H1 (cell line): ENCODE results near the gene FMO3. TPM values are rescaled to one million over a fixed set of nuclear protein-coding genes. Genes with fewer than 3 reads are reported as not detected.

Source experiments
- CHD2 ChIP-seq: IDR thresholded peaks from 2 replicates; pipeline ENCODE4 v1.6.1; 2012; ENCODE audit warnings: low read length, improper control_type of control experiment
- SP1 ChIP-seq: IDR thresholded peaks from 2 replicates; pipeline ENCODE4 v1.6.1; 2011; ENCODE audit warnings: low read depth, low read length
- SP2 ChIP-seq: IDR thresholded peaks from 2 replicates; pipeline ENCODE4 v1.6.1; 2012; ENCODE audit warnings: mild to moderate bottlenecking, low read length, inconsistent platforms
- polyA plus RNA-seq, 7 experiments: library from polyadenylated mRNA; depleted of rRNA in 3 of 7; stranded (reverse) in 5 of 7; unstranded in 2 of 7; fragments of >200 nt in 5 of 7; fragments of 200-250 nt in 2 of 7; gene quantifications; 1 replicate in 5 of 7; 2 replicates in 1 of 7; 4 replicates in 1 of 7; pipeline versions ENCODE4 v1.2.1 to v1.2.3, GENCODE V29; 2011 to 2013; ENCODE audit warnings: missing spikeins in 2 of 7, mixed read lengths in 2 of 7
- total RNA-seq: library from RNA; stranded (reverse); fragmentation: NEBNext Ultra II Directional; extraction: Animal tissue kit (Norgen Biotek cat#: 25700); gene quantifications from 2 replicates; pipeline ENCODE4 v1.2.1, GENCODE V29; 2021

FMO3 gene
- total and polyA plus RNA-seq, 2 of the 8 experiments (the other 6 are each of a cell fraction or from before 2014, with no cell fraction given) = not detected

DNA sequence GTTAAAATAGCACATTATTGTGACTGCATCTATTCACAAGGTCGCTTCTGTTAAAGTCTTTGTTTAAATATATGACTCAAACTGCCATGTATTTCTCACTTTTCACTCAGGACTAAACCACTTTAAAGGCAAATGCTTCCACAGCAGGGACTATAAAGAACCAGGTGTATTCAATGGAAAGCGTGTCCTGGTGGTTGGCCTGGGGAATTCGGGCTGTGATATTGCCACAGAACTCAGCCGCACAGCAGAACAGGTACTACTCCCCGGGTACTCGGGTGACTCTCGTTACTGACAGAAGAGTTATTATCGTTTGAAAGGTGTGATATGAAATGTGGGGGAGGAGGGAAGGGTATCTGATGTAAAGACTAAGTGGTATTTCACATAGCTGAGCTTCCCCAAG lies 17.3 kb downstream of the FMO3 start (continued):
- no peak for TF ChIP-seq SP2
- TF ChIP-seq CHD2 = no peak
- no peak for TF ChIP-seq SP1
